A549 (cell line): Measurements from ENCODE around the gene ORM2. TPM values are rescaled to one million over a fixed set of nuclear protein-coding genes. Genes with fewer than 3 reads are reported as not detected.

Experiments
- ATAC-seq, 2 experiments: fragments of 200-7000 bp in 1 of 2; fragments of >200 bp in 1 of 2; cut with Nextera tagmentation in 1 of 2; cut with Tn5 transposase in 1 of 2; 3 replicates each; pipeline versions ENCODE4 v1.8.0 to v1.9.1; 2018 to 2020; ENCODE audit warnings: mild to moderate bottlenecking in 1 of 2, moderate library complexity in 1 of 2
- CTCF ChIA-PET: fragments of 300-600 bp; sonication (Branson Sonifier 250); formaldehyde crosslinking; extraction: SDS; loops from one replicate; lab custom pipeline; 2021; ENCODE audit warnings: antibody characterized with exemption, inconsistent platforms; lab: Yijun Ruan, JAX
- POLR2A ChIA-PET: fragments of 350-600 bp; formaldehyde crosslinking; extraction: SDS; loops from one replicate; lab custom pipeline; 2021; ENCODE audit warnings: antibody characterized with exemption, inconsistent platforms; lab: Yijun Ruan, JAX
- DNase-seq, 2 experiments: peaks; one replicate each; pipeline versions ENCODE4 v3.0.0 to v3.0.0-alpha.2; 2011 to 2016; ENCODE audit warnings: low read depth in 1 of 2, low spot score in 1 of 2
- FAIRE-seq: peaks from 2 replicates; lab custom pipeline; 2011; peaks lifted over from hg19 to GRCh38; lab: Jason Lieb, UNC
- H3K27ac ChIP-seq, 2 experiments: fragments of >200 bp; sonication (Bioruptor Twin); formaldehyde crosslinking; 3 replicates each; pipeline ENCODE4 v1.5.1; 2016 to 2017
- H3K4me1 ChIP-seq: fragments of >200 bp; sonication (Bioruptor Twin); formaldehyde crosslinking; 3 replicates; pipeline ENCODE4 v1.6.1; 2016
- H3K4me2 ChIP-seq: fragments of >200 bp; sonication (Bioruptor Twin); formaldehyde crosslinking; 3 replicates; pipeline ENCODE4 v1.6.1; 2016
- H3K4me3 ChIP-seq: fragments of >200 bp; sonication (Bioruptor Twin); formaldehyde crosslinking; 3 replicates; pipeline ENCODE4 v1.5.1; 2016
- H3K9me3 ChIP-seq: fragments of >200 bp; sonication (Bioruptor Twin); formaldehyde crosslinking; 3 replicates; pipeline ENCODE4 v1.6.1; 2016
- BCL3 ChIP-seq: fragments of >200 bp; sonication (Bioruptor Twin); formaldehyde crosslinking; IDR thresholded peaks from 3 replicates; pipeline ENCODE4 v1.6.1; 2016
- CBX8 ChIP-seq: fragments of 200-600 bp; sonication (generic); IDR thresholded peaks from 2 replicates; pipeline ENCODE4 v1.6.1; 2016
- CHD2 ChIP-seq: fragments of 150-350 bp; IDR thresholded peaks from 2 replicates; pipeline ENCODE4 v1.6.1; 2014; ENCODE audit warnings: low read length; ENCODE audit not compliant: partially characterized antibody
- ESRRA ChIP-seq: fragments of 150-350 bp; IDR thresholded peaks from 2 replicates; pipeline ENCODE4 v1.6.1; 2014; ENCODE audit warnings: mild to moderate bottlenecking, low read length, borderline replicate concordance
- HOXA7 ChIP-seq: fragments of 250-450 bp; sonication (Bioruptor Pico); IDR thresholded peaks from 2 replicates; pipeline ENCODE4 v1.5.0; 2020; ENCODE audit warnings: mild to moderate bottlenecking, moderate library complexity
- HOXB13 ChIP-seq: fragments of 250-450 bp; sonication (Bioruptor Pico); IDR thresholded peaks from 2 replicates; pipeline ENCODE4 v1.5.0; 2020; ENCODE audit warnings: low read depth, mild to moderate bottlenecking, moderate library complexity
- HOXB5 ChIP-seq: fragments of 250-450 bp; sonication (Bioruptor Pico); IDR thresholded peaks from 2 replicates; pipeline ENCODE4 v1.5.0; 2020; ENCODE audit warnings: mild to moderate bottlenecking, moderate library complexity
- NR3C1 ChIP-seq: fragments of >200 bp; sonication (Bioruptor Twin); formaldehyde crosslinking; IDR thresholded peaks from 3 replicates; pipeline ENCODE4 v1.6.1; 2017
- PHF8 ChIP-seq: fragments of 200-600 bp; sonication (generic); IDR thresholded peaks from 2 replicates; pipeline ENCODE4 v1.6.1; 2016; ENCODE audit warnings: low read depth, mild to moderate bottlenecking, antibody characterized with exemption, moderate library complexity, borderline replicate concordance
- POLR2A ChIP-seq: IDR thresholded peaks from 2 replicates; pipeline ENCODE4 v1.6.1; 2012; ENCODE audit warnings: mild to moderate bottlenecking, low read length
- POLR2AphosphoS2 ChIP-seq: conservative IDR thresholded peaks from 2 replicates; pipeline ENCODE4 v1.6.1; 2012; ENCODE audit warnings: low read length, improper control_type of control experiment, inconsistent platforms
- RNF2 ChIP-seq: fragments of 200-600 bp; sonication (generic); IDR thresholded peaks from 2 replicates; pipeline ENCODE4 v1.6.1; 2016; ENCODE audit warnings: low read depth, mild to moderate bottlenecking, antibody characterized with exemption, moderate library complexity, borderline replicate concordance
- SREBF2 ChIP-seq: fragments of 450-650 bp; IDR thresholded peaks from 2 replicates; pipeline ENCODE4 v1.6.1; 2014; ENCODE audit warnings: mild to moderate bottlenecking, moderate library complexity
- TFCP2L1 ChIP-seq: fragments of 250-450 bp; sonication (Bioruptor Pico); IDR thresholded peaks from 2 replicates; pipeline ENCODE4 v1.5.0; 2021; ENCODE audit warnings: mild to moderate bottlenecking
- ZFP36 ChIP-seq: fragments of 450-650 bp; IDR thresholded peaks from 2 replicates; pipeline ENCODE4 v1.6.1; 2014; ENCODE audit warnings: borderline replicate concordance; ENCODE audit not compliant: partially characterized antibody
- ZSCAN20 ChIP-seq: fragments of 250-450 bp; sonication (Bioruptor Pico); IDR thresholded peaks from 2 replicates; pipeline ENCODE4 v1.8.0; 2022; ENCODE audit warnings: mild to moderate bottlenecking, moderate library complexity
- WGBS: methylation state at CpG from one replicate; pipeline ENCODE4 v1.1.6; 2017; ENCODE audit errors: missing lambda C conversion rate; 5-methylcytosine and 5-hydroxymethylcytosine counted together
- polyA plus RNA-seq, 4 experiments: library from polyadenylated mRNA; depleted of rRNA in 3 of 4; stranded (reverse); fragments of >200 nt; fragmentation: RNase III in 1 of 4; extraction: RNeasy Plus Mini Kit Qiagen cat#74134 plus additional on column Dnase treatment in 1 of 4; gene quantifications; 2 replicates in 3 of 4; 3 replicates in 1 of 4; pipeline ENCODE4 v1.2.3, GENCODE V29; 2011 to 2017
- TF ChIP-seq, protein P1 (sequence below): fragments of 200-600 bp; sonication (generic); IDR thresholded peaks from 2 replicates; pipeline ENCODE4 v1.6.1; 2016; ENCODE audit warnings: antibody characterized with exemption, mild to moderate bottlenecking, moderate library complexity

ORM2 gene
- polyA plus RNA-seq, 2 of the 4 experiments (the other 2 are of a cell fraction) = 0.10 TPM; not detected in 1

GRCh38 chr9:114287001-114287762 lies 42.5 kb upstream of the ORM2 start:
- Histone ChIP-seq H3K4me2 (peak overlapping the region; percentile 49; the same call in 1 of the 3 replicates), H3K4me1 (peaks cover 67% of the 10 kb centered on the region), H3K4me3 (no peak overlapping the region), H3K27ac (peak overlapping the region; percentile 70 to 88), H3K9me3 (no peaks in the 10 kb centered on the region)
- 91% methylated on average over 16 of the region's 16 CpGs for WGBS
- ATAC-seq (no peak), DNase-seq (no peak), FAIRE-seq (no peak)
- ChIA-PET CTCF (interaction anchor here (0.6 to 10.0 kb wide), 12 partner anchors 8 to 631 kb away, joined by 3 to 191 read pairs (median 6); partner anchors contain the start of genes AMBP and COL27A1), POLR2A (interaction anchor here (0.9 kb wide), 1 partner anchor 205 kb away, joined by 3 read pairs; no protein-coding TSS in a partner anchor)
- TF ChIP-seq ZFP36 (no peak), NR3C1 (no peak), HOXB5 (no peak), POLR2A (no peak), BCL3 (no peak), ESRRA (no peak), HOXA7 (CRISPR knock-in tag) (no peak), CHD2 (no peak), ZSCAN20 (CRISPR knock-in tag) (no peak), SREBF2 (no peak), RNF2 (no peak), TFCP2L1 (CRISPR knock-in tag) (no peak), POLR2AphosphoS2 (no peak)
- TF ChIP-seq, protein P1, sequence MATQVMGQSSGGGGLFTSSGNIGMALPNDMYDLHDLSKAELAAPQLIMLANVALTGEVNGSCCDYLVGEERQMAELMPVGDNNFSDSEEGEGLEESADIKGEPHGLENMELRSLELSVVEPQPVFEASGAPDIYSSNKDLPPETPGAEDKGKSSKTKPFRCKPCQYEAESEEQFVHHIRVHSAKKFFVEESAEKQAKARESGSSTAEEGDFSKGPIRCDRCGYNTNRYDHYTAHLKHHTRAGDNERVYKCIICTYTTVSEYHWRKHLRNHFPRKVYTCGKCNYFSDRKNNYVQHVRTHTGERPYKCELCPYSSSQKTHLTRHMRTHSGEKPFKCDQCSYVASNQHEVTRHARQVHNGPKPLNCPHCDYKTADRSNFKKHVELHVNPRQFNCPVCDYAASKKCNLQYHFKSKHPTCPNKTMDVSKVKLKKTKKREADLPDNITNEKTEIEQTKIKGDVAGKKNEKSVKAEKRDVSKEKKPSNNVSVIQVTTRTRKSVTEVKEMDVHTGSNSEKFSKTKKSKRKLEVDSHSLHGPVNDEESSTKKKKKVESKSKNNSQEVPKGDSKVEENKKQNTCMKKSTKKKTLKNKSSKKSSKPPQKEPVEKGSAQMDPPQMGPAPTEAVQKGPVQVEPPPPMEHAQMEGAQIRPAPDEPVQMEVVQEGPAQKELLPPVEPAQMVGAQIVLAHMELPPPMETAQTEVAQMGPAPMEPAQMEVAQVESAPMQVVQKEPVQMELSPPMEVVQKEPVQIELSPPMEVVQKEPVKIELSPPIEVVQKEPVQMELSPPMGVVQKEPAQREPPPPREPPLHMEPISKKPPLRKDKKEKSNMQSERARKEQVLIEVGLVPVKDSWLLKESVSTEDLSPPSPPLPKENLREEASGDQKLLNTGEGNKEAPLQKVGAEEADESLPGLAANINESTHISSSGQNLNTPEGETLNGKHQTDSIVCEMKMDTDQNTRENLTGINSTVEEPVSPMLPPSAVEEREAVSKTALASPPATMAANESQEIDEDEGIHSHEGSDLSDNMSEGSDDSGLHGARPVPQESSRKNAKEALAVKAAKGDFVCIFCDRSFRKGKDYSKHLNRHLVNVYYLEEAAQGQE = no peak

DNA sequence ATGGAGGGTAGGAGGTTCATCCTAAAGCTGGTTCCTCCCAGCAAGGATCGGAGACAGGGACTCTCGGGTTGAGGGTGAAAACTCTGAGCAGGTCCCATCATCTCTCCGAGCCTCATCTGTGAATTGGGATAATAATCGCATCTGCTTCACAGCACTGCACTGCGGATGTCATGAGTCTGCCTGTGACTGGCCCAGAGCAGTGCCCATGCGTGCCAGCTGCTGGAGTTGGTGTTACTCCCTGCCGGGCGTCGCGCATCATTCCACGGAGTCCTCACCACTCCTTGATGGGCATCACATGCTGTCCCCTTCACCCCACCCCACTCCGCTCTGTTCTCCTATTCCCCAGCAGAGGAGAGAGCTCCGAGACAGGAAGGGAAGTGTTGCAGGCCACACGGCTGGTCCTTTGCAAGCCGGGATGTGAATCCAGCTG lies 41.9 kb upstream of the ORM2 start:
- DNase-seq = no peak
- peak; percentile 14 to 32; a peak in 5 of 6 replicates for ATAC-seq
- no peak for FAIRE-seq
- POLR2A ChIA-PET = interaction anchor here (0.9 to 1.0 kb wide), 2 partner anchors 8 to 205 kb away, joined by 3 read pairs; no protein-coding TSS in a partner anchor
- CTCF ChIA-PET = interaction anchor here (0.6 to 10.0 kb wide), 14 partner anchors 9 to 632 kb away, joined by 3 to 191 read pairs (median 5); partner anchors contain the start of genes AMBP and COL27A1
- H3K4me2 ChIP-seq = peak overlapping the region; percentile 49
- 72% methylated on average over 15 of the region's 15 CpGs for WGBS
- H3K27ac ChIP-seq = peak overlapping the region; percentile 70 to 88
- H3K9me3 ChIP-seq = no peaks in the 10 kb centered on the region
- no peak overlapping the region for H3K4me3 ChIP-seq
- H3K4me1 ChIP-seq = peaks cover 61% of the 10 kb centered on the region
- no peak for TF ChIP-seq POLR2AphosphoS2
- no peak for TF ChIP-seq POLR2A
- TF ChIP-seq HOXB13 (CRISPR knock-in tag) = no peak
- no peak for TF ChIP-seq CBX8
- TF ChIP-seq PHF8 = no peak
